ENCODE data around the gene GALNT8. TPM values are rescaled to one million over a fixed set of nuclear protein-coding genes. Genes with fewer than 3 reads are reported as not detected.

GALNT8 gene
- total and polyA plus RNA-seq, 9 of the 15 experiments (the other 6 are each of a cell fraction or from before 2014, with no cell fraction given), result 0.11 to 0.23 (median 0.21) TPM; not detected in 6

DNA sequence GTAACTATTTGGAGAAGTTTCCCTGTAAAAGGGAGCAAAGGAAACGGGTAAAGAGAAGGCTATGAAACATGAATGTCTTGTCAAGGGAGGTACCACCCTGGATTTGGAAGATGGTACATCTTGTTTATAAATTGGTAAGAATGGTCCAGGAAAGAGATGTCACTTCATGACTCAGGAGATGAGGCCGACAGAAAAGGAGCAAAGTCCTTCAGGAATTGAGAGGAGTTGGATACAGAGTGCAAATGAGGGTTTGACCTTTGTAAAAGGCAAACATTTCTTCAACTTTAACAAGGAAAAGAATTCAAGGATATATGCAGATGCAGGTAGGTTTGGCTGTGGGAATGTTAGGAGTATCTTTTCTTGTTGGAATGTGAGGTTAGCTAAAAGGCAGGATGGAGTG is 40.5 kb upstream of the GALNT8 start:
- Histone ChIP-seq H3K27me3 (ENCODE audit: control insufficient read depth in 2 of 2, insufficient read depth in 2 of 2, low read length in 2 of 2) (no peaks in the 10 kb centered on the region), H3K36me3 (ENCODE audit: control insufficient read depth, insufficient read depth, low read length) (peaks cover 27% of the 10 kb centered on the region; the same call in 1 of the 3 replicates), H4K20me1 (replicated peaks; ENCODE audit: control insufficient read depth, insufficient read depth, low read length) (no peaks in the 10 kb centered on the region), H3K4me3 (no peak overlapping the region), H3K9me3 (replicated peaks; ENCODE audit: control insufficient read depth, insufficient read depth, low read depth, low read length) (no peaks in the 10 kb centered on the region), H3K9me1 (ENCODE audit: control insufficient read depth, insufficient read depth, low read length) (no peaks in the 10 kb centered on the region), H3K79me2 (ENCODE audit: control insufficient read depth, insufficient read depth, low read length) (no peaks in the 10 kb centered on the region), H3K4me1 (replicated peaks in 1 of 2; ENCODE audit: control insufficient read depth in 2 of 2, insufficient read depth in 2 of 2, low read length in 2 of 2) (no peaks in the 10 kb centered on the region), H2AFZ (ENCODE audit: low read depth, low read length) (no peak overlapping the region), H3K27ac (ENCODE audit: extremely low read depth, low read depth, low read length) (no peak overlapping the region), H3K9ac (ENCODE audit: insufficient read depth in 1 of 2, low read depth in 2 of 2, low read length in 2 of 2) (no peak overlapping the region), H3K4me2 (ENCODE audit: insufficient read depth, low read length) (no peak overlapping the region)
- DNase-seq (ENCODE audit: extremely low read depth in 1 of 4, low spot score in 3 of 4) (no peak), FAIRE-seq (no peak), ATAC-seq (no peak)
- TF ChIP-seq, protein P1, sequence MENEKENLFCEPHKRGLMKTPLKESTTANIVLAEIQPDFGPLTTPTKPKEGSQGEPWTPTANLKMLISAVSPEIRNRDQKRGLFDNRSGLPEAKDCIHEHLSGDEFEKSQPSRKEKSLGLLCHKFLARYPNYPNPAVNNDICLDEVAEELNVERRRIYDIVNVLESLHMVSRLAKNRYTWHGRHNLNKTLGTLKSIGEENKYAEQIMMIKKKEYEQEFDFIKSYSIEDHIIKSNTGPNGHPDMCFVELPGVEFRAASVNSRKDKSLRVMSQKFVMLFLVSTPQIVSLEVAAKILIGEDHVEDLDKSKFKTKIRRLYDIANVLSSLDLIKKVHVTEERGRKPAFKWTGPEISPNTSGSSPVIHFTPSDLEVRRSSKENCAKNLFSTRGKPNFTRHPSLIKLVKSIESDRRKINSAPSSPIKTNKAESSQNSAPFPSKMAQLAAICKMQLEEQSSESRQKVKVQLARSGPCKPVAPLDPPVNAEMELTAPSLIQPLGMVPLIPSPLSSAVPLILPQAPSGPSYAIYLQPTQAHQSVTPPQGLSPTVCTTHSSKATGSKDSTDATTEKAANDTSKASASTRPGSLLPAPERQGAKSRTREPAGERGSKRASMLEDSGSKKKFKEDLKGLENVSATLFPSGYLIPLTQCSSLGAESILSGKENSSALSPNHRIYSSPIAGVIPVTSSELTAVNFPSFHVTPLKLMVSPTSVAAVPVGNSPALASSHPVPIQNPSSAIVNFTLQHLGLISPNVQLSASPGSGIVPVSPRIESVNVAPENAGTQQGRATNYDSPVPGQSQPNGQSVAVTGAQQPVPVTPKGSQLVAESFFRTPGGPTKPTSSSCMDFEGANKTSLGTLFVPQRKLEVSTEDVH (IDR thresholded peaks at IDR 0.05; ENCODE audit: low read depth, partially characterized antibody), result no peak
- TF ChIP-seq, protein P2, sequence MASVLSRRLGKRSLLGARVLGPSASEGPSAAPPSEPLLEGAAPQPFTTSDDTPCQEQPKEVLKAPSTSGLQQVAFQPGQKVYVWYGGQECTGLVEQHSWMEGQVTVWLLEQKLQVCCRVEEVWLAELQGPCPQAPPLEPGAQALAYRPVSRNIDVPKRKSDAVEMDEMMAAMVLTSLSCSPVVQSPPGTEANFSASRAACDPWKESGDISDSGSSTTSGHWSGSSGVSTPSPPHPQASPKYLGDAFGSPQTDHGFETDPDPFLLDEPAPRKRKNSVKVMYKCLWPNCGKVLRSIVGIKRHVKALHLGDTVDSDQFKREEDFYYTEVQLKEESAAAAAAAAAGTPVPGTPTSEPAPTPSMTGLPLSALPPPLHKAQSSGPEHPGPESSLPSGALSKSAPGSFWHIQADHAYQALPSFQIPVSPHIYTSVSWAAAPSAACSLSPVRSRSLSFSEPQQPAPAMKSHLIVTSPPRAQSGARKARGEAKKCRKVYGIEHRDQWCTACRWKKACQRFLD (CRISPR knock-in tag; IDR thresholded peaks at IDR 0.05), result no peak
- TF ChIP-seq, protein P3, sequence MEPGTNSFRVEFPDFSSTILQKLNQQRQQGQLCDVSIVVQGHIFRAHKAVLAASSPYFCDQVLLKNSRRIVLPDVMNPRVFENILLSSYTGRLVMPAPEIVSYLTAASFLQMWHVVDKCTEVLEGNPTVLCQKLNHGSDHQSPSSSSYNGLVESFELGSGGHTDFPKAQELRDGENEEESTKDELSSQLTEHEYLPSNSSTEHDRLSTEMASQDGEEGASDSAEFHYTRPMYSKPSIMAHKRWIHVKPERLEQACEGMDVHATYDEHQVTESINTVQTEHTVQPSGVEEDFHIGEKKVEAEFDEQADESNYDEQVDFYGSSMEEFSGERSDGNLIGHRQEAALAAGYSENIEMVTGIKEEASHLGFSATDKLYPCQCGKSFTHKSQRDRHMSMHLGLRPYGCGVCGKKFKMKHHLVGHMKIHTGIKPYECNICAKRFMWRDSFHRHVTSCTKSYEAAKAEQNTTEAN (CRISPR knock-in tag; IDR thresholded peaks at IDR 0.05), result no peak
- TF ChIP-seq FOXA1 (IDR thresholded peaks at IDR 0.05; ENCODE audit: borderline replicate concordance) (no peak), ZNF77 (CRISPR knock-in tag; IDR thresholded peaks at IDR 0.05) (no peak), NEUROD1 (IDR thresholded peaks at IDR 0.05; ENCODE audit: borderline replicate concordance, low read depth, low read length, partially characterized antibody) (no peak), SOX6 (IDR thresholded peaks at IDR 0.05) (no peak), ZNF436 (CRISPR knock-in tag; IDR thresholded peaks at IDR 0.05) (no peak), ZNF354B (CRISPR knock-in tag; IDR thresholded peaks at IDR 0.05) (no peak), CBX1 (IDR thresholded peaks at IDR 0.05; ENCODE audit: low read depth) (no peak), CC2D1A (IDR thresholded peaks at IDR 0.05) (no peak)
- POLR2A ChIA-PET, result no interaction called here
- CTCF ChIA-PET (ENCODE audit: low intra/inter-chr PET ratio), result no interaction called here
- BruUV-seq (replicated peaks), result no TSS peak
- in situ Hi-C loops (cut with MboI) (no loop called here), intact Hi-C loops (cut with micrococcal nuclease) (no loop called here)
- 79% methylated on average over 2 of the region's 2 CpGs for whole genome bisulfite sequencing (ENCODE audit: insufficient coverage, low coverage, missing lambda C conversion rate)

Data from K562 (cell line).